ENCODE results near the gene GUCY1A1. TPM values are rescaled to one million over a fixed set of nuclear protein-coding genes. Genes with fewer than 3 reads are reported as not detected.

The GUCY1A1 gene
- total RNA-seq, 2 experiments from 2014 or later, result 0.11 to 0.13 TPM

DNA sequence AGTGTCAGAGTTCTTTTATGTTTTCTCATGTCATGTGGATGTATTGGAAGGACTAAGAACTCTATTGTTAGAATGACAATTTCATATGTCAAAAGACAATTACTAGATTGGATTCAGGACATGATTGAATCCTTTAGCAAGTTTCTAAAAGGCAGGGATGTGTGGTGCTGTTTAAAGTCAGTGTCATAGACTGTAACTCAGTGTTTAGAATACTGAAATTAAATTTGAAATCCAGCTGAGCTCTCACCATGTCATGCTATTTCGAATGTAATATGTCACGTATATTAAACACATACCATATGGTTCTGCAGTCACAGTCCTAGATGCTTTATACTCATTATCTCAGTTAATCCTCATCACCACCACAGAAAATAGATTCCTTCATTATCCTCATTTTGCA is 100.0 kb downstream of the GUCY1A1 start:
- ChIA-PET POLR2A (no interaction called here), CTCF (no interaction called here)

GRCh38 chr4:155768370-155768769 is 101.7 kb downstream of the GUCY1A1 start:
- ChIA-PET CTCF (no interaction called here), POLR2A (no interaction called here)

DNA sequence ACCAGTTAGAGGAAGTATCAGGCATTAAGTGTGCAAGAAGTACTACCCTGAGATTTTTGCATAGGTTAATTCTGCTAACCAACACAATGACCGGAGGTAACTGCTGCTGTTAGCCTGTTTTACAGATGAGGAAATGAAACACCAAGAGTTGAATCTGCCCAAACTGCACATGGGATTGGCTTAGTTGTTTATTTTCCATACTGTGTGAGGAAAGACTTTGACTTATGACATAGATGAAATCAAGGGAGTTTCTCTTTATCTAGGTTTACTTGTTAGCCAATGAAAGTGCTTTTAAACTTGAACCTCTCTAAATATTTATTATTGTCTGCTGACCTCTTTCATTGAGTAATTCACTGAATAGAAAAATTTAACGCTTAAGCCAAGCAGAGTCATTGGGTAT is 102.4 kb downstream of the GUCY1A1 start:
- ChIA-PET POLR2A (no interaction called here), CTCF (interaction anchor here (0.6 kb wide), 1 partner anchor 1358 kb away, joined by 3 read pairs; no protein-coding TSS in a partner anchor)

DNA sequence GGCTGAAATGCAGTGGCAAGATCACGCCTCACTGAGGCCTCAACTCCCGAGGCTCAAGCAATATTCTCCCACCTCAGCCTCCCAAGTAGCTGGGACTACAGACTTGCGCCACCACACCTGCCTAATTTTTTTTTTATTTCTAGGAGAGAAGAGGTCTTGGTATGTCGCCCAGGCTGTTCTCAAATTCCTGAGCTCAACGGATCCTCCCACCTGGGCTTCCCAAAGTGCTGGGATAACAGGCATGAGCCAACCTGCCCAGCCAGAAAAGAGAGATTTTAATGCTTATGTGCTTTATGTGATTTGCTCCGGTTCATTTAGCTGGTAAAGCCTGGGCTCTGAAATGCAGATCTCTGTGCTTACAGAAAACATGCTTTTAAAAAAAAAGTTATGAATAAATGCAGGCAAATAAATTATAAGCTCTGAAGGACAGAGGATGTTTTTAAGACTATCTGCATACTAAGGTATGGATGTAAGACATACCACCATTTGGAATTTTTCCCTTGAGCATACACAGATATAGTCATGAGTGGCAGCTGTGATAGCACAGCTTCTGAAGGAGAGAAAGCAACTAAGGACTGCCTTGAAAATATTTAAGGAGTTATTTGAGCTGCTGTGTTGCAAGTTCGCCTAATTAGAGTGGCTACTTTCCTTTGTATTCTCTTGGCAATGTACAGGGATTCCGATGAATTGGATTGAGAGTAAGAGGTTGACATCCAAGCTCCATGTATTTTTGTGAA is 106.0 kb downstream of the GUCY1A1 start:
- ChIA-PET CTCF (no interaction called here), POLR2A (no interaction called here)

DNA sequence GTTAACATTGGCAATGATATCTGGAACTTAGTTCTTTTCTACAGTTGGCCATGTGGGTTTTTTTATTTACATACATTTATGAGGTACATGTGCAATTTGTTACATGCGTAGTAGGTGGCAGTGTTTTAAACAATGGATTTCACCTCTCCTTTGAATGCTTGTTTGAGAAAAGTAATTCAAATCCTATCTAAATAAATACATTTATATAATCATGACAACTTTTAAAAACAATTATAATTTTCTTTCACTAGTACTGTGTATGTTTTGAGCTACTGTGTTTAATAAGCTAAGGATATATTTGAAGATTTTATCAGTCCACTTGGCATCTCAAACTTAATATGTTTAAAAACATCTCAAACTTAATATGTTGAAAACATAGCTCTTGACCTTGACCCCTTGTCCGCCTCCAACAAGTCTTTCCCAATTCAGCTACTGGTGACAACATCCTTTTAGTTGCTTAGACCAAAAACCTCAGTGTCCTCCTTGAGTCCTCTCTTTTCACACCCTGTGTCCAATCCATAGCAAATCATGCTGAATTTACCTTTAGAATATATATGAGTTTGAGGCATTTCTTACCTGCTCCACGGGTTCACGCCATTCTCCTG is 106.7 kb downstream of the GUCY1A1 start:
- ChIA-PET CTCF (no interaction called here), POLR2A (no interaction called here)

- ChIA-PET POLR2A (no interaction called here), CTCF (no interaction called here)
Observed at GRCh38 chr4:155774033-155774432, 107.4 kb downstream of the GUCY1A1 start.

GRCh38 chr4:155777971-155778735 is 111.5 kb downstream of the GUCY1A1 start:
- ChIA-PET CTCF (no interaction called here), POLR2A (no interaction called here)

DNA sequence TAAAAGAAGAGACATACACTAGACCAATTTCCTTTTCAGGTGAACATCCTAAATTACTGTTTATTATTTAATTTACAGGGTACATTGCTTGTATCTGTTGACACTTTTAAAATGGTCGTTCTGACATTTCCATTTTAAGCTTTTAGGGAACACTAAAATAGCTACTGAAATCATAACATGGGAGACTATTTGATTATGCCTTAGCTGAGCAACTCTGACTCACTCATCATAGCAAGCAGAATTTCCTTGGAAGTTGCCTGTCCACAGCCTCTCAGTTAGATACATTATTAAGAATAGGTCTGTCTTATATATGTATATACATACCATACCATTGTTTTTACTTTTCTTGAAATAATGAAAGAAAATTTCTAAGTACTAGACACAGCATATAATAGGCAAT is 114.1 kb downstream of the GUCY1A1 start:
- CTCF ChIA-PET, result no interaction called here
- POLR2A ChIA-PET, result no interaction called here

- POLR2A ChIA-PET, result no interaction called here
- CTCF ChIA-PET, result no interaction called here
Observed at GRCh38 chr4:155781249-155781831, 114.7 kb downstream of the GUCY1A1 start.

Other genes starting within 250 kb of the GUCY1A1 start
- under 1 TPM; 0.08 to 0.29 TPM for gene GUCY1B1, start 92.2 kb downstream of the GUCY1A1 start, total RNA-seq
- gene ASIC5, start 199.4 kb downstream of the GUCY1A1 start, total RNA-seq, result not detected
- gene TDO2, start 236.8 kb downstream of the GUCY1A1 start, total RNA-seq, result not detected